ENCODE results near the gene TRIM43. TPM values are rescaled to one million over a fixed set of nuclear protein-coding genes. Genes with fewer than 3 reads are reported as not detected.
"Not testable (repeated sequence)": the region's sequence is repeated elsewhere in the genome, so short reads cannot be mapped to it uniquely, and the experiment has no call there.

The TRIM43 gene
- total RNA-seq (2014; rRNA removed; shearing (Covaris generic)) = not detected in 2 replicates
- 0.46 TPM in 1 of 2 replicates, not detected in the other for total RNA-seq (2022)
- percentile 11 among the genes with signal in this experiment for Bru-seq, nascent RNA
- not detected for BruChase-seq, experiment 1, labeled RNA remaining after a 6-hour chase
- percentile 19 among the genes with signal in this experiment for BruChase-seq, experiment 2, labeled RNA remaining after a 2-hour chase
- long read RNA-seq = 0 reads

- H3K4me2 ChIP-seq (ENCODE audit: low read length); BruUV-seq (replicated peaks); H3K27ac ChIP-seq (ENCODE audit: low read depth, low read length, poor library complexity, severe bottlenecking); H2AFZ ChIP-seq (ENCODE audit: low read length); CTCF ChIA-PET (ENCODE audit: unreplicated experiment); H3K4me1 ChIP-seq (ENCODE audit: insufficient read depth, low read length, poor library complexity, severe bottlenecking); H3K4me3 ChIP-seq (ENCODE audit: low read depth, low read length, poor library complexity, severe bottlenecking); H3K79me2 ChIP-seq (ENCODE audit: insufficient read depth, low read depth, low read length); H4K20me1 ChIP-seq (ENCODE audit: insufficient read depth, low read length); H3K9me2 ChIP-seq (ENCODE audit: insufficient read depth, low read length); H3K36me3 ChIP-seq (ENCODE audit: insufficient read depth, low read length); H3K9me3 ChIP-seq (ENCODE audit: low read length); intact Hi-C loops (cut with micrococcal nuclease; ENCODE audit: unreplicated experiment); POLR2A ChIA-PET; DNase-seq (ENCODE audit: low spot score): not testable (repeated sequence)
Measured at GRCh38 chr2:95591701-95592100, at the start of gene TRIM43. TSS of gene TRIM43 (plus strand) at chr2:95592001. CDS start at chr2:95594024, 2,023 bp downstream.

GRCh38 chr2:95551055-95551568 lies 40.7 kb upstream of the TRIM43 start:
- TF ChIP-seq CTCF (conservative IDR thresholded peaks at IDR 0.05; ENCODE audit: low read length) (no peak), EZH2phosphoT487 (IDR thresholded peaks at IDR 0.05; ENCODE audit: borderline replicate concordance, low read depth, low read length) (no peak)
- no peak overlapping the region for H3K4me3 ChIP-seq (ENCODE audit: low read depth, low read length, poor library complexity, severe bottlenecking)
- no peaks in the 10 kb centered on the region for H3K9me3 ChIP-seq (ENCODE audit: low read length)
- intact Hi-C loops (cut with micrococcal nuclease; ENCODE audit: unreplicated experiment) = no loop called here
- H3K79me2 ChIP-seq (ENCODE audit: insufficient read depth, low read depth, low read length) = no peaks in the 10 kb centered on the region
- no peak for DNase-seq (ENCODE audit: low spot score)
- H3K4me2 ChIP-seq (ENCODE audit: low read length) = no peak overlapping the region
- ChIA-PET CTCF (ENCODE audit: unreplicated experiment) (no interaction called here), POLR2A (no interaction called here)
- no peak overlapping the region for H3K27ac ChIP-seq (ENCODE audit: low read depth, low read length, poor library complexity, severe bottlenecking)
- no peaks in the 10 kb centered on the region for H3K4me1 ChIP-seq (ENCODE audit: insufficient read depth, low read length, poor library complexity, severe bottlenecking)
- no peak overlapping the region for H2AFZ ChIP-seq (ENCODE audit: low read length)
- no peaks in the 10 kb centered on the region for H4K20me1 ChIP-seq (ENCODE audit: insufficient read depth, low read length)
- H3K36me3 ChIP-seq (ENCODE audit: insufficient read depth, low read length) = no peaks in the 10 kb centered on the region
- no TSS peak for BruUV-seq (replicated peaks)
- H3K9me2 ChIP-seq (ENCODE audit: insufficient read depth, low read length) = no peaks in the 10 kb centered on the region

GRCh38 chr2:95552911-95553310 lies 38.9 kb upstream of the TRIM43 start:
- Histone ChIP-seq H3K4me2 (ENCODE audit: low read length) (no peak overlapping the region), H3K4me1 (ENCODE audit: insufficient read depth, low read length, poor library complexity, severe bottlenecking) (no peaks in the 10 kb centered on the region), H3K79me2 (ENCODE audit: insufficient read depth, low read depth, low read length) (no peaks in the 10 kb centered on the region), H2AFZ (ENCODE audit: low read length) (no peak overlapping the region), H3K36me3 (ENCODE audit: insufficient read depth, low read length) (no peaks in the 10 kb centered on the region), H4K20me1 (ENCODE audit: insufficient read depth, low read length) (no peaks in the 10 kb centered on the region), H3K9me2 (ENCODE audit: insufficient read depth, low read length) (no peaks in the 10 kb centered on the region), H3K27ac (ENCODE audit: low read depth, low read length, poor library complexity, severe bottlenecking) (no peak overlapping the region), H3K9me3 (ENCODE audit: low read length) (no peaks in the 10 kb centered on the region), H3K4me3 (ENCODE audit: low read depth, low read length, poor library complexity, severe bottlenecking) (no peak overlapping the region)
- BruUV-seq (replicated peaks) = no TSS peak
- no peak for DNase-seq (ENCODE audit: low spot score)
- intact Hi-C loops (cut with micrococcal nuclease; ENCODE audit: unreplicated experiment) = no loop called here
- POLR2A ChIA-PET = no interaction called here
- TF ChIP-seq EZH2phosphoT487 (IDR thresholded peaks at IDR 0.05; ENCODE audit: borderline replicate concordance, low read depth, low read length) (no peak), CTCF (conservative IDR thresholded peaks at IDR 0.05; ENCODE audit: low read length) (no peak)
- CTCF ChIA-PET (ENCODE audit: unreplicated experiment) = no interaction called here
